Mesothelial cell of epicardium (in vitro differentiated cells): Measurements from ENCODE around the gene RBM12. TPM values are rescaled to one million over a fixed set of nuclear protein-coding genes. Genes with fewer than 3 reads are reported as not detected.
"Not testable (repeated sequence)": the region's sequence is repeated elsewhere in the genome, so short reads cannot be mapped to it uniquely, and the experiment has no call there.

Source experiments
- DNase-seq, 2 experiments: peaks; one replicate each; pipeline ENCODE4 v3.0.0; 2021; ENCODE audit warnings: low spot score in 2 of 2; ENCODE audit not compliant: unreplicated experiment in 2 of 2
- H3K27ac Mint-ChIP-seq: 2 replicates; pipeline ENCODE4 v1.8.0; 2021; ENCODE audit warnings: mixed read lengths
- H3K27me3 Mint-ChIP-seq: 2 replicates; pipeline ENCODE4 v1.8.0; 2021; ENCODE audit warnings: low read depth, mixed read lengths
- H3K36me3 Mint-ChIP-seq: 2 replicates; pipeline ENCODE4 v1.8.0; 2021; ENCODE audit warnings: mixed read lengths
- H3K4me1 Mint-ChIP-seq: 2 replicates; pipeline ENCODE4 v1.8.0; 2021; ENCODE audit warnings: mixed read lengths
- H3K4me3 Mint-ChIP-seq: 2 replicates; pipeline ENCODE4 v1.8.0; 2021; ENCODE audit warnings: mild to moderate bottlenecking, moderate library complexity, mixed read lengths
- H3K9me3 Mint-ChIP-seq: 2 replicates; pipeline ENCODE4 v1.8.0; 2021; ENCODE audit warnings: mixed read lengths
- total RNA-seq: library from RNA; stranded (reverse); gene quantifications from 3 replicates; pipeline ENCODE4 v1.2.1, GENCODE V29; 2021
- TF ChIP-seq, protein P1 (sequence below): fragments of 200-600 bp; sonication (generic); IDR thresholded peaks from one replicate; pipeline ENCODE4 v1.5.0; 2021; ENCODE audit warnings: antibody characterized with exemption; ENCODE audit not compliant: unreplicated experiment

RBM12 gene
- total RNA-seq, 1 donor from 2014 or later: 154 TPM

DNA sequence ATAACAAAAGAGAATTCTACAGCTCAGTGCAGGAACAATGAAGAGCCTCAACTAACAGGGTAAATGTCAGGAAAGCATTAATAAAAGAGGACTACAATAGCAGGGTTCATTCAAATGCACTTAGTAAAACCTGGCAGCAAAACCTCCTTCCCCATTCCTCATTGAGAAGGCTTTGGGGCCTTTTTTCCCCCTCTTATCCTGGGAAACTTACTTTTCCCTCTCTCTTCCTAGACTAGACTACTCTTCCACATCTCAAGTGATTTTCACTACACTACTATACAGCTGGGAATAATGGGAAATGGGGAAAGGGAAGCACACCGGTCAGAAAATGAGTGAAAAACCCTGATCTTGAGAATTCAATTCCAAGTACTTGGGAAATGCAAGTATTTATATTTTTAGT, 44.6 kb upstream of the RBM12 start:
- Mint-ChIP-seq H3K27me3 (no peaks in the 10 kb centered on the region), H3K4me3 (no peak overlapping the region), H3K4me1 (peaks cover 2% of the 10 kb centered on the region), H3K36me3 (peaks cover 38% of the 10 kb centered on the region), H3K9me3 (no peaks in the 10 kb centered on the region), H3K27ac (no peak overlapping the region)
- no peak for DNase-seq
- TF ChIP-seq, protein P1, sequence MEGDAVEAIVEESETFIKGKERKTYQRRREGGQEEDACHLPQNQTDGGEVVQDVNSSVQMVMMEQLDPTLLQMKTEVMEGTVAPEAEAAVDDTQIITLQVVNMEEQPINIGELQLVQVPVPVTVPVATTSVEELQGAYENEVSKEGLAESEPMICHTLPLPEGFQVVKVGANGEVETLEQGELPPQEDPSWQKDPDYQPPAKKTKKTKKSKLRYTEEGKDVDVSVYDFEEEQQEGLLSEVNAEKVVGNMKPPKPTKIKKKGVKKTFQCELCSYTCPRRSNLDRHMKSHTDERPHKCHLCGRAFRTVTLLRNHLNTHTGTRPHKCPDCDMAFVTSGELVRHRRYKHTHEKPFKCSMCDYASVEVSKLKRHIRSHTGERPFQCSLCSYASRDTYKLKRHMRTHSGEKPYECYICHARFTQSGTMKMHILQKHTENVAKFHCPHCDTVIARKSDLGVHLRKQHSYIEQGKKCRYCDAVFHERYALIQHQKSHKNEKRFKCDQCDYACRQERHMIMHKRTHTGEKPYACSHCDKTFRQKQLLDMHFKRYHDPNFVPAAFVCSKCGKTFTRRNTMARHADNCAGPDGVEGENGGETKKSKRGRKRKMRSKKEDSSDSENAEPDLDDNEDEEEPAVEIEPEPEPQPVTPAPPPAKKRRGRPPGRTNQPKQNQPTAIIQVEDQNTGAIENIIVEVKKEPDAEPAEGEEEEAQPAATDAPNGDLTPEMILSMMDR: no peak

DNA sequence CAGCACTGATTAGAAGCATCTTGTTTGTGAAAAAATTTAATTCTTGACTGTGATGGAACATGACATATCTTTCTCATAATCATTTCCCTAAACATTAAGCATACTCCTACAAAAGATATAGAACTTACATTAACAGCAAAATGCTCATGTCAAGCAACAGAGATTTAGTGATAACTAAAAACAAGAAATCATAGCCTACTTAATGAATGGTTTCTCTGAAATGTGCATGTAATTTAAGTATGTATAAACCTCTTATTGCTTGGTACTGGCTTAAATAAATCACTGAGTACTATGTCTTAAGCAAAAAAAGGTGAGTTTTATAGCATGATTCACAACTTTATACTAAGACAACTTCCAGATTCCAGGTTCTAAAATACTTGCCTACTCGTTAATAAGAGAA, 43.8 kb upstream of the RBM12 start:
- TF ChIP-seq, protein P1: no peak
- DNase-seq: no peak
- Mint-ChIP-seq H3K9me3 (no peaks in the 10 kb centered on the region), H3K4me3 (no peak overlapping the region), H3K27me3 (no peaks in the 10 kb centered on the region), H3K27ac (no peak overlapping the region), H3K4me1 (peaks cover 2% of the 10 kb centered on the region), H3K36me3 (peaks cover 43% of the 10 kb centered on the region)

DNA sequence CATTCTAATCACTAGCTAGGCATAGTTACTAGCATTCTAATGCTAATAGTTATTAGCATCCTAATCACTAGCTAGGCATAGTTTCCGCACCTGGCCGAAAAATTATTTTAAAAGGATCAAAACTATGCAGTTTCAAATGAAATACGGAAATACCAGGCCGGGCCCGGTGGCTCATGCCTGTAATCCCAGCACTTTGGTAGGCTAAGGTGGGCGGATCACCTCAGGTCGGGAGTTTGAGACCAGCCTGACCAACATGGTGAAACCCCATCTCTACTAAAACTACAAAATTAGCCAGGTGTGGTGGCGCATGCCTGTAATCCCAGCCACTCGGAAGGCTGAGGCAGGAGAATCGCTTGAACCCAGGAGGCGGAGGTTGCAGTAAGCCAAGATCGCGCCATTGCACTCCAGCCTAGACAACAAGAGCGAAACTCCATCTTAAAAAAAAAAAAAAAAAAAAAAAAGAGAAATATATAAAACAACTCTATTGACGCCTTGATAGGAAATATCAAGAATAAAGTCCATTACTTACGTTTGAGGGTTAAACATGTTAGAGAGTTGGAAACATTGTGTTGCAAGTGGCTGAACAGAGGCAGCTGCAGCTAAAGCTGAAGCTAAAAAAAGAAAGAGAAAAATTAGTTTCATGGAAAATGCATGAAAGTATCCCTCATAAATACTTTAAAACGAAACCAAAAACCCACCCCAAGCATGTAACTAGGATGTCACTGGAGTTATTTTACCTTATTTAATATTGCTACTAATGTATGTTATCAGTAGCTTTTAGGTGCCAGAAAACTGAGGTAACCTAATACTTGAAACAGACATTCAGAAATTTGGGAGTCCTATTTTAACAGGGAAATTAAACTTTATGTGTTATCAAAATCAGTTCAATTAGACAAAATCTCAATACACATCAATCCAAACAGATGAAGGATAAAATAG, 42.2 kb upstream of the RBM12 start:
- Mint-ChIP-seq H3K27ac (peak overlapping the region; percentile 47), H3K36me3 (peaks cover 40% of the 10 kb centered on the region)
- H3K27me3 Mint-ChIP-seq, DNase-seq, H3K9me3 Mint-ChIP-seq, H3K4me3 Mint-ChIP-seq, H3K4me1 Mint-ChIP-seq: not testable (repeated sequence)

DNA sequence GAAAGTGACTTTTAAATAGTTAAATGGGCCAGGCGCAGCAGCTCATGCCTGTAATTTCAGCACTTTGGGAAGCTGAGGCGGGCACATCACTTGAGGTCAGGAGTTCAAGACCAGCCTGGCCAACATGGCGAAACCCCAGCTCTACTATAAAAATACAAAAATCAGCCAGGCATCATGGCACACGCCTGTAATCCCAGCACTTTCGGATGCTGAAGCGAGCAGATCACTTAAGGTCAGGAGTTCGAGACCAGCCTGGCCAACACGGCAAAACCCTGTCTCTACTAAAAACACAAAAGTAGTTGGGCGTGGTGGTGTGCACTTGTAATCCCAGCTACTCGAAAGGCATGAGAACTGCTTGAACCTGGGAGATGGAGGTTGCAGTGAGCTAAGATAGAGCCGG, 41.2 kb upstream of the RBM12 start:
- not testable (repeated sequence) for H3K4me3 Mint-ChIP-seq, DNase-seq, H3K9me3 Mint-ChIP-seq, H3K27ac Mint-ChIP-seq, H3K27me3 Mint-ChIP-seq, H3K4me1 Mint-ChIP-seq
- peaks cover 30% of the 10 kb centered on the region for H3K36me3 Mint-ChIP-seq

DNA sequence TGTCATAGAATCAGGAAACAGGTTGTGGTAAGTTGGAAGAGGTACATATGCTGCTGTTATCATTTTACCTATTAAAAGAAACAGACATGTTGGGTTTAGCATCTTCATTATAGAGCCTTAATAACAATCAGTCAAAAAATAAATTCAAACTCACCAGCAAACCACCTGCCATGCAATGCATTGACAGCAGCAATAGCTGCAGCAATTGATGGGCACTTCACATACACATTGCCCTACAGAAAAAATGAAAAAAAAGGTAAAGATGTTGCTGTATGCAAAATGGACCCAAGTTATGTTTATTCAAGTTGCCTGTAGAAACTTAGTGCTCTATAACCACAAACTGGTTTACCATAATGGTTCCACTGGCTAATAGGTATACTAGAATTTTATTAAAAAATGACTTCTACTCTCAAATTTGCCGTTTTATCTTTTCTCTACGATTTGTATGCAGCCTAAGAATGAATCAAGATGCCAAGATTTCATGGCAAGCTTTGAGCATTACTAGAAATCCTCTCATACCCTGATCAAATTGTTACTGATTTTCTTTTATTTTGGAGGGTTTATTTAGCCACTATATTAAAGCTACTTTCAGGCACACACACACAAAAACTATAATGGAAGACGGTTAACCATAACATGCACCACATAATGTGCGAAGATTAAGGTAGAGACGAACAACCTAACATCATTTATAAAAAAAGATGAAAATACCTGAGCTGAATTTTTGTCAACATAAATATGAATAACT, 40.0 kb upstream of the RBM12 start:
- no peak overlapping the region for H3K4me3 Mint-ChIP-seq
- TF ChIP-seq, protein P1: no peak
- peaks cover 26% of the 10 kb centered on the region for H3K36me3 Mint-ChIP-seq
- H3K4me1 Mint-ChIP-seq: peaks cover 10% of the 10 kb centered on the region
- DNase-seq: no peak
- H3K27me3 Mint-ChIP-seq: no peaks in the 10 kb centered on the region
- H3K27ac Mint-ChIP-seq: peak overlapping the region; percentile 32
- H3K9me3 Mint-ChIP-seq: no peaks in the 10 kb centered on the region

DNA sequence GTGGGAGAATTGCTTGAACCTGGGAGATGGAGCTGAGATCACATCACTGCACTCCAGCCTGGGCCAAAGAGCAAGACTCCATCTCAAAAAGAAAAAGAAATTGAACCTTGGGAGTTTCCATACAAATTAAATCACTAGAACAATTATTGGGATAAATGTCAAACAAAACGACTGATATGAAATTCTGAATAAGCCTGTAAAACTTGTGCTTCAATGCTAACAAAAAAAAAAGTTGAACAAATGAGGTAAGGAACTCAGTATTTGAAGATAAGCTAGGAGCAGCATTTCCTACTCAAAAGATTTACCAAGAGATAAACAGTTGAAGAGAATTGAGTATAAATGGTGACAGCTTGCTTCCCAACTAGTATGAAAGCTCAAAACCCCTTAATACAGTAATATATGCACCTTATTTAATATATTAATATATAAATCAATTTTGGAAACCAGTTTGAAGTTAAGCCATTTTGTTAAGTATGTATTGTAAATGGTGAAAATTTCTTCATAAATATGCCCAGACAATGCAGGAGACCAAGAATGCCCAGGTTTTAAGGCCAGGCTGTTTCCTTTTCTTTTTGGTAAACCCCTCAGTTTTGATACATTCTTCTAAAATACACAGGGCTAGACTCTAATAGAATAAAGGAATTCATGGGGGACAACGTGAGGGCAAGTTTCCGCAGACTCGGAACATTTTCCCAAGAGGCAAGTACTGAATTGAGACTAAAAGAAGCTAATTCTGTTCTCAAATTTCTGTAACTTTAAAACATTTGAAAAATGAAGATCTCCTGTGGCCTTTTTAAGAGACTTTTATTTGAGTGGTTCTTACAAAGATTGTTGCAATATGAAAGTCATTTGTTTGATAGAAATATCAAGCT, 38.4 kb upstream of the RBM12 start:
- Mint-ChIP-seq H3K27ac (peak overlapping the region; percentile 71), H3K27me3 (no peaks in the 10 kb centered on the region), H3K4me1 (peaks cover 15% of the 10 kb centered on the region), H3K9me3 (no peaks in the 10 kb centered on the region), H3K4me3 (no peak overlapping the region), H3K36me3 (peaks cover 25% of the 10 kb centered on the region)
- TF ChIP-seq, protein P1: no peak
- DNase-seq: no peak
